WTC11 (cell line): Measurements from ENCODE around the gene FAM89A. TPM values are rescaled to one million over a fixed set of nuclear protein-coding genes. Genes with fewer than 3 reads are reported as not detected.

Experiments
- AFF4 ChIP-seq: sonication (generic); formaldehyde crosslinking; IDR thresholded peaks from 2 replicates; pipeline ENCODE4 v1.8.1; 2023; ENCODE audit warnings: mild to moderate bottlenecking, missing genetic modification reagents, borderline replicate concordance
- ATF6 ChIP-seq: sonication (generic); formaldehyde crosslinking; IDR thresholded peaks from 2 replicates; pipeline ENCODE4 v1.8.1; 2023; ENCODE audit warnings: mild to moderate bottlenecking, missing genetic modification reagents
- CDX4 ChIP-seq: fragments of 250-450 bp; sonication (Bioruptor Pico); IDR thresholded peaks from 2 replicates; pipeline ENCODE4 v1.9.0; 2021; ENCODE audit warnings: moderate library complexity, mild to moderate bottlenecking, inconsistent platforms, borderline replicate concordance
- CTCF ChIP-seq: fragments of 200-600 bp; IDR thresholded peaks from 2 replicates; pipeline ENCODE4 v1.8.0; 2022; ENCODE audit warnings: antibody characterized with exemption
- FOXK1 ChIP-seq: sonication (generic); formaldehyde crosslinking; IDR thresholded peaks from 2 replicates; pipeline ENCODE4 v1.8.0; 2022; ENCODE audit warnings: mild to moderate bottlenecking, moderate library complexity, missing genetic modification reagents
- FOXP1 ChIP-seq: sonication (generic); formaldehyde crosslinking; IDR thresholded peaks from 2 replicates; pipeline ENCODE4 v1.8.0; 2022; ENCODE audit warnings: missing genetic modification reagents, mild to moderate bottlenecking, moderate library complexity, borderline replicate concordance
- GABPB1 ChIP-seq: sonication (generic); formaldehyde crosslinking; IDR thresholded peaks from 2 replicates; pipeline ENCODE4 v1.8.1; 2023; ENCODE audit warnings: mild to moderate bottlenecking, missing genetic modification reagents
- MYBL2 ChIP-seq: sonication (generic); formaldehyde crosslinking; IDR thresholded peaks from 2 replicates; pipeline ENCODE4 v1.8.1; 2023; ENCODE audit warnings: mild to moderate bottlenecking, moderate library complexity, missing genetic modification reagents
- NFATC4 ChIP-seq: fragments of 250-450 bp; sonication (Bioruptor Pico); IDR thresholded peaks from 2 replicates; pipeline ENCODE4 v1.9.0; 2021; ENCODE audit warnings: mild to moderate bottlenecking
- PRDM15 ChIP-seq: sonication (generic); formaldehyde crosslinking; IDR thresholded peaks from 2 replicates; pipeline ENCODE4 v1.8.0; 2022; ENCODE audit warnings: missing genetic modification reagents
- PRRX2 ChIP-seq: fragments of 250-450 bp; sonication (Bioruptor Pico); IDR thresholded peaks from 2 replicates; pipeline ENCODE4 v1.8.0; 2021; ENCODE audit warnings: mild to moderate bottlenecking
- RELA ChIP-seq: sonication (generic); formaldehyde crosslinking; IDR thresholded peaks from 2 replicates; pipeline ENCODE4 v1.8.1; 2022; ENCODE audit warnings: missing genetic modification reagents, mild to moderate bottlenecking, borderline replicate concordance
- RORB ChIP-seq: fragments of 250-450 bp; sonication (Bioruptor Pico); IDR thresholded peaks from 2 replicates; pipeline ENCODE4 v1.9.0; 2021; ENCODE audit warnings: mild to moderate bottlenecking
- SMAD4 ChIP-seq: sonication (generic); formaldehyde crosslinking; IDR thresholded peaks from 2 replicates; pipeline ENCODE4 v1.8.0; 2022; ENCODE audit warnings: mild to moderate bottlenecking, missing genetic modification reagents
- STAT6 ChIP-seq: sonication (generic); formaldehyde crosslinking; conservative IDR thresholded peaks from 2 replicates; pipeline ENCODE4 v1.8.1; 2023; ENCODE audit warnings: mild to moderate bottlenecking, low read depth, missing genetic modification reagents, moderate library complexity
- USF1 ChIP-seq: sonication (generic); formaldehyde crosslinking; IDR thresholded peaks from 2 replicates; pipeline ENCODE4 v1.8.0; 2022; ENCODE audit warnings: mild to moderate bottlenecking, missing genetic modification reagents
- USF2 ChIP-seq: sonication (generic); formaldehyde crosslinking; IDR thresholded peaks from 2 replicates; pipeline ENCODE4 v1.8.1; 2023; ENCODE audit warnings: mild to moderate bottlenecking, missing genetic modification reagents, moderate library complexity
- ZBTB43 ChIP-seq: sonication (generic); formaldehyde crosslinking; IDR thresholded peaks from 2 replicates; pipeline ENCODE4 v1.8.1; 2023; ENCODE audit warnings: mild to moderate bottlenecking, missing genetic modification reagents
- ZNF138 ChIP-seq: sonication (generic); formaldehyde crosslinking; conservative IDR thresholded peaks from 2 replicates; pipeline ENCODE4 v1.8.1; 2022; ENCODE audit warnings: mild to moderate bottlenecking, moderate library complexity, missing genetic modification reagents
- total RNA-seq: library from RNA; stranded (reverse); gene quantifications from 3 replicates; pipeline ENCODE4 v1.2.3, GENCODE V29; 2021

The FAM89A gene
- total RNA-seq, 1 experiment from 2014 or later: 2.4 TPM

GRCh38 chr1:230978491-230979388 lies 61.3 kb downstream of the FAM89A start, which contains the start of the genes ARV1 and TTC13 (continued):
- TF ChIP-seq AFF4 (CRISPR knock-in tag) (no peak), ATF6 (CRISPR knock-in tag) (no peak), MYBL2 (0 out of 2 replicates have a peak, but pooled peaks have one; percentile 30), ZNF138 (no peak), PRDM15 (CRISPR knock-in tag) (no peak), GABPB1 (CRISPR knock-in tag) (peak; percentile 69), USF2 (CRISPR knock-in tag) (no peak), USF1 (CRISPR knock-in tag) (no peak), CDX4 (CRISPR knock-in tag) (no peak), RORB (CRISPR knock-in tag) (no peak), RELA (no peak), ZBTB43 (CRISPR knock-in tag) (no peak), FOXP1 (no peak), FOXK1 (CRISPR knock-in tag) (peak; percentile 65; the same call in 1 of the 2 replicates), SMAD4 (no peak), CTCF (no peak), NFATC4 (no peak), STAT6 (CRISPR knock-in tag) (no peak), PRRX2 (CRISPR knock-in tag) (no peak)
